MCF 10A (cell line): ENCODE results near the gene INS. TPM values are rescaled to one million over a fixed set of nuclear protein-coding genes. Genes with fewer than 3 reads are reported as not detected.

Experiments used
- BruUV-seq: library from RNA; stranded (reverse); fragments of 400-500 nt; replicated peaks from 2 replicates; lab custom pipeline; 2021; lab: Mats Ljungman, UMichigan
- CTCF ChIA-PET: fragments of 300-600 bp; sonication (Branson Sonifier 250); formaldehyde crosslinking; extraction: SDS; loops from one replicate; lab custom pipeline; 2021; ENCODE audit warnings: antibody characterized with exemption, inconsistent platforms; lab: Yijun Ruan, JAX
- POLR2A ChIA-PET: fragments of 300-600, 350-650 bp; sonication (Branson Sonifier 250); formaldehyde crosslinking; extraction: SDS; loops from one replicate; lab custom pipeline; 2020; ENCODE audit warnings: antibody characterized with exemption, inconsistent platforms; lab: Yijun Ruan, JAX
- DNase-seq: peaks from one replicate; pipeline ENCODE4 v3.0.0-alpha.2; 2018; ENCODE audit not compliant: unreplicated experiment
- H3K27ac Mint-ChIP-seq: one replicate; pipeline ENCODE4 v1.8.0; 2022; ENCODE audit warnings: mild to moderate bottlenecking, low read depth, mixed read lengths; ENCODE audit not compliant: unreplicated experiment
- H3K27me3 Mint-ChIP-seq: one replicate; pipeline ENCODE4 v1.8.0; 2022; ENCODE audit warnings: mixed read lengths; ENCODE audit not compliant: insufficient read depth, unreplicated experiment
- H3K36me3 Mint-ChIP-seq: one replicate; pipeline ENCODE4 v1.8.0; 2022; ENCODE audit warnings: mild to moderate bottlenecking, moderate library complexity, mixed read lengths; ENCODE audit not compliant: insufficient read depth, unreplicated experiment
- H3K4me1 Mint-ChIP-seq: one replicate; pipeline ENCODE4 v1.8.0; 2022; ENCODE audit warnings: mixed read lengths; ENCODE audit not compliant: insufficient read depth, unreplicated experiment
- H3K4me3 Mint-ChIP-seq: one replicate; pipeline ENCODE4 v1.8.0; 2022; ENCODE audit warnings: mild to moderate bottlenecking, moderate library complexity, mixed read lengths; ENCODE audit not compliant: unreplicated experiment
- H3K9me3 Mint-ChIP-seq: one replicate; pipeline ENCODE4 v1.8.0; 2022; ENCODE audit warnings: mixed read lengths; ENCODE audit not compliant: unreplicated experiment
- CTCF ChIP-seq: fragments of 200-600 bp; IDR thresholded peaks from one replicate; pipeline ENCODE4 v1.8.0; 2022; ENCODE audit warnings: antibody characterized with exemption, mild to moderate bottlenecking; ENCODE audit not compliant: unreplicated experiment
- intact Hi-C: fragments of 100-400 bp; cut with micrococcal nuclease; formaldehyde crosslinking; loops from 2 replicates; pipeline ENCODE4 v1.14.1; 2022
- total RNA-seq: library from RNA; stranded (reverse); gene quantifications from 2 replicates; pipeline ENCODE4 v1.2.3, GENCODE V29; 2022

The INS gene
- total RNA-seq, 1 experiment from 2014 or later, result not detected

- intact Hi-C loops, result no loop called here
- BruUV-seq, result no TSS peak
- H3K36me3 Mint-ChIP-seq, result peaks cover 9% of the 10 kb centered on the region
- no peak overlapping the region for H3K4me3 Mint-ChIP-seq
- peaks cover 13% of the 10 kb centered on the region for H3K9me3 Mint-ChIP-seq
- H3K4me1 Mint-ChIP-seq, result no peaks in the 10 kb centered on the region
- ChIA-PET CTCF (interaction anchor here (1.2 kb wide), 1 partner anchor 22 kb away, joined by 4 read pairs; no protein-coding TSS in a partner anchor), POLR2A (interaction anchor here (0.7 kb wide), 1 partner anchor 9 kb away, joined by 3 read pairs; no protein-coding TSS in a partner anchor)
- no peak for DNase-seq
- peaks cover 82% of the 10 kb centered on the region for H3K27me3 Mint-ChIP-seq
- no peak overlapping the region for H3K27ac Mint-ChIP-seq
- TF ChIP-seq CTCF, result no peak
Measured at GRCh38 chr11:2129308-2129698, 31.7 kb downstream of the INS start.

GRCh38 chr11:2128511-2129307 is 32.3 kb downstream of the INS start:
- no TSS peak for BruUV-seq
- TF ChIP-seq CTCF, result no peak
- Mint-ChIP-seq H3K27ac (no peak overlapping the region), H3K36me3 (peaks cover 9% of the 10 kb centered on the region), H3K9me3 (peaks cover 13% of the 10 kb centered on the region), H3K4me1 (no peaks in the 10 kb centered on the region), H3K27me3 (peaks cover 77% of the 10 kb centered on the region), H3K4me3 (no peak overlapping the region)
- POLR2A ChIA-PET, result interaction anchor here (0.7 kb wide), 1 partner anchor 8 kb away, joined by 3 read pairs; no protein-coding TSS in a partner anchor
- intact Hi-C loops, result no loop called here
- DNase-seq, result no peak
- CTCF ChIA-PET, result interaction anchor here (1.0 to 1.2 kb wide), 2 partner anchors 22 to 23 kb away, joined by 4 read pairs; no protein-coding TSS in a partner anchor

GRCh38 chr11:2128130-2128510 is 32.9 kb downstream of the INS start:
- no peak for TF ChIP-seq CTCF
- H3K9me3 Mint-ChIP-seq, result peaks cover 13% of the 10 kb centered on the region
- H3K27me3 Mint-ChIP-seq, result peaks cover 71% of the 10 kb centered on the region
- CTCF ChIA-PET, result interaction anchor here (1.0 to 1.3 kb wide), 2 partner anchors 23 to 92 kb away, joined by 4 read pairs; no protein-coding TSS in a partner anchor
- H3K27ac Mint-ChIP-seq, result no peak overlapping the region
- no peaks in the 10 kb centered on the region for H3K4me1 Mint-ChIP-seq
- peaks cover 9% of the 10 kb centered on the region for H3K36me3 Mint-ChIP-seq
- no peak for DNase-seq
- H3K4me3 Mint-ChIP-seq, result no peak overlapping the region
- POLR2A ChIA-PET, result no interaction called here
- intact Hi-C loops, result no loop called here
- BruUV-seq, result no TSS peak

- Mint-ChIP-seq H3K27me3 (peaks cover 66% of the 10 kb centered on the region), H3K9me3 (peaks cover 13% of the 10 kb centered on the region)
- CTCF ChIA-PET, result interaction anchor here (1.0 to 1.3 kb wide), 2 partner anchors 23 to 91 kb away, joined by 4 read pairs; no protein-coding TSS in a partner anchor
Measured at GRCh38 chr11:2127482-2128129, 33.4 kb downstream of the INS start.

More at GRCh38 chr11:2127482-2128129, 33.4 kb downstream of the INS start:
- intact Hi-C loops, result no loop called here
- no peak for TF ChIP-seq CTCF
- Mint-ChIP-seq H3K4me3 (no peak overlapping the region), H3K4me1 (no peaks in the 10 kb centered on the region), H3K36me3 (peaks cover 9% of the 10 kb centered on the region), H3K27ac (no peak overlapping the region)
- BruUV-seq, result no TSS peak
- DNase-seq, result no peak
- POLR2A ChIA-PET, result no interaction called here
